IPS-20b (cell line): ENCODE measurements around the gene DNAH7.

Experiments used
- H3K27ac ChIP-seq: one replicate; pipeline ENCODE4 v1.5.1; 2013; ENCODE audit warnings: low read length
- H3K27me3 ChIP-seq: 2 replicates; pipeline ENCODE4 v1.6.1; 2013; ENCODE audit warnings: mild to moderate bottlenecking, low read length, inconsistent platforms; ENCODE audit not compliant: insufficient read depth
- H3K36me3 ChIP-seq: 2 replicates; pipeline ENCODE4 v1.6.1; 2013; ENCODE audit warnings: low read depth, mild to moderate bottlenecking, inconsistent platforms, low read length, moderate library complexity; ENCODE audit not compliant: insufficient read depth
- H3K4me1 ChIP-seq: 2 replicates; pipeline ENCODE4 v1.6.1; 2013; ENCODE audit warnings: mild to moderate bottlenecking, control low read depth, inconsistent platforms, low read length, moderate library complexity; ENCODE audit not compliant: insufficient read depth
- H3K4me3 ChIP-seq: 2 replicates; pipeline ENCODE4 v1.5.1; 2013; ENCODE audit warnings: mild to moderate bottlenecking, low read length, inconsistent platforms
- H3K9ac ChIP-seq: 2 replicates; pipeline ENCODE4 v1.6.1; 2013; ENCODE audit warnings: low read depth, mild to moderate bottlenecking, inconsistent platforms, low read length, moderate library complexity
- H3K9me3 ChIP-seq: 2 replicates; pipeline ENCODE4 v1.6.1; 2013; ENCODE audit warnings: mild to moderate bottlenecking, low read depth, low read length, inconsistent platforms; ENCODE audit not compliant: insufficient read depth

Gene DNAH7

GRCh38 chr2:196018037-196018436, 50.6 kb downstream of the DNAH7 start:
- Histone ChIP-seq H3K4me3 (no peak overlapping the region), H3K27ac (no peak overlapping the region), H3K4me1 (no peaks in the 10 kb centered on the region), H3K27me3 (no peaks in the 10 kb centered on the region), H3K36me3 (no peaks in the 10 kb centered on the region), H3K9ac (no peak overlapping the region), H3K9me3 (no peaks in the 10 kb centered on the region)

GRCh38 chr2:196012314-196012713, 56.3 kb downstream of the DNAH7 start:
- Histone ChIP-seq H3K4me3 (no peak overlapping the region), H3K9me3 (no peaks in the 10 kb centered on the region), H3K27me3 (no peaks in the 10 kb centered on the region), H3K4me1 (no peaks in the 10 kb centered on the region), H3K9ac (no peak overlapping the region), H3K36me3 (no peaks in the 10 kb centered on the region), H3K27ac (no peak overlapping the region)

GRCh38 chr2:196000551-196000950, 68.1 kb downstream of the DNAH7 start:
- Histone ChIP-seq H3K27ac (no peak overlapping the region), H3K36me3 (no peaks in the 10 kb centered on the region), H3K9ac (no peak overlapping the region), H3K4me1 (0 out of 2 replicates have a peak, but pooled peaks cover 3% of the 10 kb centered on the region), H3K4me3 (no peak overlapping the region), H3K27me3 (no peaks in the 10 kb centered on the region), H3K9me3 (no peaks in the 10 kb centered on the region)

- Histone ChIP-seq H3K27me3 (no peaks in the 10 kb centered on the region), H3K36me3 (no peaks in the 10 kb centered on the region), H3K9me3 (no peaks in the 10 kb centered on the region), H3K4me3 (no peak overlapping the region), H3K9ac (no peak overlapping the region), H3K4me1 (0 out of 2 replicates have a peak, but pooled peaks cover 3% of the 10 kb centered on the region), H3K27ac (no peak overlapping the region)
Observed at GRCh38 chr2:195998070-195998469, 70.6 kb downstream of the DNAH7 start.

GRCh38 chr2:195995499-195995898, 73.1 kb downstream of the DNAH7 start:
- Histone ChIP-seq H3K4me1 (0 out of 2 replicates have a peak, but pooled peaks cover 3% of the 10 kb centered on the region), H3K27ac (no peak overlapping the region), H3K9ac (no peak overlapping the region)

GRCh38 chr2:195993623-195994022, 75.0 kb downstream of the DNAH7 start:
- no peaks in the 10 kb centered on the region for H3K9me3 ChIP-seq
- no peaks in the 10 kb centered on the region for H3K4me1 ChIP-seq
- H3K4me3 ChIP-seq, result no peak overlapping the region
- H3K9ac ChIP-seq, result no peak overlapping the region
- H3K36me3 ChIP-seq, result no peaks in the 10 kb centered on the region
- H3K27me3 ChIP-seq, result no peaks in the 10 kb centered on the region
- no peak overlapping the region for H3K27ac ChIP-seq

More at GRCh38 chr2:195995499-195995898, 73.1 kb downstream of the DNAH7 start:
- Histone ChIP-seq H3K36me3 (no peaks in the 10 kb centered on the region), H3K4me3 (no peak overlapping the region), H3K27me3 (no peaks in the 10 kb centered on the region), H3K9me3 (no peaks in the 10 kb centered on the region)

GRCh38 chr2:195985741-195986140, 82.9 kb downstream of the DNAH7 start:
- Histone ChIP-seq H3K27ac (no peak overlapping the region), H3K9ac (no peak overlapping the region), H3K27me3 (no peaks in the 10 kb centered on the region), H3K4me3 (no peak overlapping the region), H3K4me1 (no peaks in the 10 kb centered on the region), H3K36me3 (no peaks in the 10 kb centered on the region), H3K9me3 (no peaks in the 10 kb centered on the region)

- H3K9ac ChIP-seq, result no peak overlapping the region
- peaks cover 2% of the 10 kb centered on the region; the same call in 1 of the 2 replicates for H3K9me3 ChIP-seq
- H3K27me3 ChIP-seq, result no peaks in the 10 kb centered on the region
- no peaks in the 10 kb centered on the region for H3K36me3 ChIP-seq
- no peak overlapping the region for H3K27ac ChIP-seq
- H3K4me1 ChIP-seq, result no peaks in the 10 kb centered on the region
- H3K4me3 ChIP-seq, result no peak overlapping the region
Observed at GRCh38 chr2:195984923-195985726, 83.5 kb downstream of the DNAH7 start.

- Histone ChIP-seq H3K9ac (no peak overlapping the region), H3K9me3 (no peaks in the 10 kb centered on the region), H3K4me3 (no peak overlapping the region), H3K27me3 (no peaks in the 10 kb centered on the region), H3K36me3 (no peaks in the 10 kb centered on the region), H3K27ac (no peak overlapping the region), H3K4me1 (no peaks in the 10 kb centered on the region)
Observed at GRCh38 chr2:195967336-195967735, 101.3 kb downstream of the DNAH7 start.

- no peaks in the 10 kb centered on the region for H3K36me3 ChIP-seq
- H3K27ac ChIP-seq, result no peak overlapping the region
- H3K9ac ChIP-seq, result no peak overlapping the region
- no peaks in the 10 kb centered on the region for H3K4me1 ChIP-seq
- H3K9me3 ChIP-seq, result no peaks in the 10 kb centered on the region
- no peak overlapping the region for H3K4me3 ChIP-seq
- no peaks in the 10 kb centered on the region for H3K27me3 ChIP-seq
Observed at GRCh38 chr2:195961873-195962272, 106.8 kb downstream of the DNAH7 start.

GRCh38 chr2:195959341-195959740, 109.3 kb downstream of the DNAH7 start:
- Histone ChIP-seq H3K36me3 (no peaks in the 10 kb centered on the region), H3K4me1 (no peaks in the 10 kb centered on the region), H3K9ac (no peak overlapping the region), H3K27ac (no peak overlapping the region), H3K27me3 (no peaks in the 10 kb centered on the region), H3K4me3 (no peak overlapping the region), H3K9me3 (no peaks in the 10 kb centered on the region)

GRCh38 chr2:195956725-195957124, 111.9 kb downstream of the DNAH7 start:
- Histone ChIP-seq H3K27ac (no peak overlapping the region), H3K36me3 (no peaks in the 10 kb centered on the region), H3K27me3 (no peaks in the 10 kb centered on the region), H3K9ac (no peak overlapping the region), H3K4me3 (no peak overlapping the region), H3K4me1 (no peaks in the 10 kb centered on the region), H3K9me3 (no peaks in the 10 kb centered on the region)
